Upper lobe of right lung (tissue), 1 donor: ENCODE measurements around the gene PJA2. TPM values are rescaled to one million over a fixed set of nuclear protein-coding genes. Genes with fewer than 3 reads are reported as not detected.

Experiments used
- ATAC-seq: fragments of 200-7000 bp; cut with Tn5 transposase; one replicate; pipeline ENCODE4 v1.9.1; 2020; ENCODE audit warnings: mild to moderate bottlenecking, moderate library complexity
- DNase-seq: peaks from one replicate; pipeline ENCODE4 v3.0.0-alpha.2; 2020
- H3K27ac ChIP-seq: fragments of 200-600 bp; one replicate; pipeline ENCODE4 v1.8.0; 2022
- H3K27me3 ChIP-seq: fragments of 200-600 bp; one replicate; pipeline ENCODE4 v1.8.0; 2022; ENCODE audit warnings: mild to moderate bottlenecking
- H3K36me3 ChIP-seq: fragments of 200-600 bp; one replicate; pipeline ENCODE4 v1.8.0; 2022
- H3K4me1 ChIP-seq: fragments of 200-600 bp; one replicate; pipeline ENCODE4 v1.8.0; 2022
- H3K4me3 ChIP-seq: fragments of 200-600 bp; one replicate; pipeline ENCODE4 v1.8.0; 2022; ENCODE audit warnings: mild to moderate bottlenecking
- H3K9me3 ChIP-seq: fragments of 200-600 bp; one replicate; pipeline ENCODE4 v1.8.0; 2022
- CTCF ChIP-seq: fragments of 200-600 bp; IDR thresholded peaks from one replicate; pipeline ENCODE4 v1.8.0; 2022; ENCODE audit warnings: antibody characterized with exemption
- intact Hi-C: fragments of 100-400 bp; cut with DNase I; formaldehyde crosslinking; loops from one replicate; pipeline ENCODE4 v1.11.0; 2022
- total RNA-seq: library from RNA; stranded (reverse); fragmentation: NEBNext Ultra II Directional; extraction: Animal tissue kit (Norgen Biotek cat#: 25700); gene quantifications from one replicate; pipeline ENCODE4 v1.2.1, GENCODE V29; 2021
- donor health status: DM: no; HTN: yes; CAD: no; lungs with severe emphysema.

PJA2 gene
- total RNA-seq, 1 donor from 2014 or later = 93.9 TPM

- TF ChIP-seq CTCF = no peak
- intact Hi-C loops = no loop called here
- Histone ChIP-seq H3K9me3 (no peaks in the 10 kb centered on the region), H3K36me3 (no peaks in the 10 kb centered on the region), H3K4me1 (peaks cover 26% of the 10 kb centered on the region), H3K27me3 (no peaks in the 10 kb centered on the region), H3K27ac (peak overlapping the region; percentile 98), H3K4me3 (no peak overlapping the region)
- ATAC-seq (no peak), DNase-seq (no peak)
Measured at GRCh38 chr5:109411627-109412026, 1.9 kb upstream of the PJA2 start.

DNA sequence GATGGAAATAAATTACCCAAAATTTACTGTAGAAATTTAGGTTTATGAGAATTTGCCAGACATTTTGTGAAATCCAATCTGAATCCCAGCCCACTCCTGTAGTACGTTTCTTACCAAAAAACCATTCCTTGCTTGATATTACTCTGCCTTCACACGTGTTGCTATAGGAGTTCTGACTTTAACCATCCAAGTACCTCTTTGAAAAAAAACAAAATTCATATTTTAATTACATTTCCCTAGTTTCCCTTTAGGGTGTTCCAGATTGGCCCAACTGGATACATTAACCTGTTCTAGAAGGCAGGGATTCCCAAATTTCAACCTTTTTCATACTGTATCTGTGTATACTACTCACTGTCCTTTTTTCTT is 1.4 kb upstream of the PJA2 start:
- H3K36me3 ChIP-seq = no peaks in the 10 kb centered on the region
- DNase-seq = no peak
- H3K27ac ChIP-seq = peak overlapping the region; percentile 98
- no peak for ATAC-seq
- no peaks in the 10 kb centered on the region for H3K9me3 ChIP-seq
- no peaks in the 10 kb centered on the region for H3K27me3 ChIP-seq
- H3K4me1 ChIP-seq = peaks cover 30% of the 10 kb centered on the region
- TF ChIP-seq CTCF = no peak
- intact Hi-C loops = no loop called here
- peak overlapping the region; percentile 80 for H3K4me3 ChIP-seq

GRCh38 chr5:109410389-109411148 is 795 bp upstream of the PJA2 start:
- Histone ChIP-seq H3K4me3 (peak overlapping the region; percentile 80), H3K4me1 (peaks cover 32% of the 10 kb centered on the region), H3K27me3 (no peaks in the 10 kb centered on the region), H3K27ac (peak overlapping the region; percentile 98), H3K9me3 (no peaks in the 10 kb centered on the region), H3K36me3 (no peaks in the 10 kb centered on the region)
- ATAC-seq (peak; percentile 55), DNase-seq (peak; percentile 87)
- no peak for TF ChIP-seq CTCF
- intact Hi-C loops = no loop called here

DNA sequence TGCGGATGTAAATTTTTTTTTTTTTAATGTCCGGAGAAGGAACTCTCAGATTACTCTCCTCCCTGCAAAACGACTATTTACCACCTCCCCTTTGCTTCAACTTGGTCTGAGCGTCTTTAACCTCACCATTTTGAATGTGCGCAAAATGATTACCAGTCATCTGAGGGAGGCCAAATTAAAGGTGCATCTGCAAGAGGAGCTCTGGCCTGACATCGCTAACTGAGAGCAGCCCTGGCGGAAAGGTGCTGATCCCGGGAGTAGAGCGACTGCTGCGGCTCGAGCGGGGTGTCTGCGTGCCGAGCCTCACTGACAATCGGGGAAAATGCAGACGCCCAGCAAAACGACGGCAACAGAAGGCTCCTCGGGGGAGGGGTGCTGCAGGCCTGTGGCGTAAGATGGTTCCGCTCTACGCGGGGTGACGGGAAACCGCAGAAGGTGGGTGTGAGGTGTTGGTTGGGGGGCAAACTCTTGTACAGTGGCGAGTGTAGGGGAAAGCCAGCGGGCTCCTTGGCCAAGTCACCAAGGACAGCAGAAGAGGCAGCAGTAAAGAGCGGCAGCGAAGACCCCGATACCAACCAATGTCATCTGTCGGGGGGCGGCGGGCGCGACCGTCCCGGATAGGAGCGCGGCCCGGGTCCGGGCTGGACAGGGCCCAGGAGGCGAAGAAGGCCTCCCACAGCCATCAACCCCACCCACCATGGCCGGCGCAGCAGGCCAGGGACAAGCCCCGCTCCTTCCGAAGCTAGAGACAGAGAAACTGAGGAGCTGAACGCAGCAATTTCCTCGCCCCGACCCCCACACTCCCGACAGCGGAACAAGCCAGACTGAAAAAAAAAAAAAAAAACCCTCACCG is 557 bp downstream of the PJA2 start:
- Histone ChIP-seq H3K27me3 (no peaks in the 10 kb centered on the region), H3K9me3 (no peaks in the 10 kb centered on the region), H3K4me3 (peak overlapping the region; percentile 80), H3K27ac (peak overlapping the region; percentile 98), H3K4me1 (peaks cover 32% of the 10 kb centered on the region), H3K36me3 (no peaks in the 10 kb centered on the region)
- peak; percentile 48 for ATAC-seq
- TF ChIP-seq CTCF = no peak
- intact Hi-C loops = no loop called here
- DNase-seq = peak; percentile 86

DNA sequence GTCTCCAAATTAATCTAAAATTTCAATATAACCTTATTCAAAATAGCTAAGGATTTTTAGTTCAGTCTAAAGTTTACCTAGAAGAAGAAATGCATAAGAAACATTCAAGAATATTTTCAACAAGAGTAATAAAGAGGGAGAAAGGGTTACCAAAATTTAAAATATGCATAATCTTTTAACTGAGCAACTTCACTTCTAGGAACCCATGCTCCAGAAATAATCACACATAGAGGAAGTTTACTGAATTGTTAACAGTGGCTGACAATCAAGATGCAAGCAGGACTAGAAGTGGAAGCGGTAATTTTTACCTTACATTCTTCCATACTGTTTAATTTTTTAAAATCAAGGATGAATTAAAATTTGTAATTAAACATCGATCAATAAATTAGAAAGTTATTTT is 1.9 kb downstream of the PJA2 start:
- no peak for ATAC-seq
- Histone ChIP-seq H3K27ac (peak overlapping the region; percentile 98), H3K4me3 (peak overlapping the region; percentile 80), H3K9me3 (no peaks in the 10 kb centered on the region), H3K36me3 (no peaks in the 10 kb centered on the region), H3K27me3 (no peaks in the 10 kb centered on the region), H3K4me1 (peaks cover 31% of the 10 kb centered on the region)
- intact Hi-C loops = no loop called here
- no peak for TF ChIP-seq CTCF
- no peak for DNase-seq
